Measurements from ENCODE around the gene PTPRT. TPM values are rescaled to one million over a fixed set of nuclear protein-coding genes. Genes with fewer than 3 reads are reported as not detected.
A peak's percentile ranks its signal among the peaks of the same experiment; 100 is the strongest.

Gene PTPRT
- total RNA-seq, 1 experiment from 2014 or later: 0.13 TPM

DNA sequence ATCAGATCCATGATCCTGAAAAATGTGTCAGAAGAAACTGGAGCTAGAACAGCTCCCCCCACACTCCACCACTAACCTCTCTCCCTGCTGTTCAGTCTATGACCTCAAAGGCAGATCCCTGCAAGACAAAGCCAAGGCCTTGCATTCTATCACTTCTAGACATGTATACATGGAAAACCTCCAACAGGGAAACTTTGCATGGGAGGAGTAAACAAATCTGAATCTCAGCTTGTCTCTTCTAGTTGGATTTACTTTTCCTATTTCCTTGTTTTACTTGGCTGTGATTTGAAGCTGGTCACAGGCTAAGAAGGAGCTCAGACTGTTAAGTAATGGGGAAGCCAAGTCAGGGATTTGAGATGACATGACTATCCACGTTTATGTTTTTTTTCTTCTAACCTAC is 1114.8 kb downstream of the PTPRT start:
- Mint-ChIP-seq H3K9me3 (peaks cover 0 to 3% of the 10 kb centered on the region in 2 experiments; a peak in 1 of 5 replicates), H3K27ac (peak overlapping the region in 1 of 3 experiments; percentile 68; a peak in 1 of 7 replicates), H3K4me3 (no peak overlapping the region), H3K4me1 (peaks cover 3 to 4% of the 10 kb centered on the region in 2 experiments; a peak in 3 of 4 replicates), H3K36me3 (ENCODE audit: insufficient read depth in 1 of 3, low read depth in 3 of 3) (no peaks in the 10 kb centered on the region; a peak in 1 of 7 replicates), H3K27me3 (ENCODE audit: low read depth) (no peaks in the 10 kb centered on the region; the same call in 1 of the 2 replicates)
- Histone ChIP-seq H3K9ac (ENCODE audit: extremely low read depth, insufficient read length, low read length) (no peak overlapping the region), H3K27ac (ENCODE audit: insufficient read length, low read depth, low read length) (no peak overlapping the region), H3K4ac (ENCODE audit: low read depth, low read length) (no peak overlapping the region), H3T11ph (ENCODE audit: low read length) (no peak overlapping the region), H3K27me3 (ENCODE audit: insufficient read depth, low read length) (no peaks in the 10 kb centered on the region), H3K14ac (ENCODE audit: insufficient read depth, low read length) (no peak overlapping the region), H3K18ac (ENCODE audit: insufficient read length, low read depth, low read length) (no peak overlapping the region), H4K5ac (ENCODE audit: insufficient read length, low read depth, low read length) (no peak overlapping the region), H3K79me1 (ENCODE audit: insufficient read depth, low read depth, low read length, poor library complexity, severe bottlenecking) (no peaks in the 10 kb centered on the region), H2AK5ac (ENCODE audit: insufficient read length, low read length) (no peak overlapping the region), H2BK120ac (ENCODE audit: low read depth, low read length, poor library complexity, severe bottlenecking) (no peak overlapping the region), H4K91ac (ENCODE audit: insufficient read length, low read depth, low read length) (no peak overlapping the region), H4K8ac (replicated peaks; ENCODE audit: insufficient read length, low read depth, low read length) (no peak overlapping the region), H3K23ac (ENCODE audit: insufficient read length, low read depth, low read length) (no peak overlapping the region), H3K4me1 (ENCODE audit: insufficient read depth, low read length) (no peaks in the 10 kb centered on the region), H2BK5ac (ENCODE audit: insufficient read length, low read length) (no peak overlapping the region), H2BK12ac (ENCODE audit: insufficient read length, low read depth, low read length) (no peak overlapping the region), H4K20me1 (ENCODE audit: control insufficient read depth, insufficient read depth, insufficient read length) (no peaks in the 10 kb centered on the region), H3K79me2 (ENCODE audit: insufficient read depth, low read length) (no peaks in the 10 kb centered on the region), H2BK20ac (ENCODE audit: low read depth, low read length, poor library complexity, severe bottlenecking) (no peak overlapping the region), H3K4me2 (ENCODE audit: insufficient read depth, insufficient read length, low read length) (no peak overlapping the region), H3K56ac (ENCODE audit: insufficient read length, low read depth, low read length) (no peak overlapping the region), H2AFZ (ENCODE audit: low read length) (no peak overlapping the region), H3K23me2 (ENCODE audit: insufficient read length, low read depth, low read length, poor library complexity, severe bottlenecking) (no peaks in the 10 kb centered on the region), H3K9me3 (ENCODE audit: control insufficient read depth, low read depth, low read length) (no peaks in the 10 kb centered on the region), H2BK15ac (ENCODE audit: low read depth, low read length) (no peak overlapping the region)
- DNase-seq: no peak
- TF ChIP-seq, protein P1, sequence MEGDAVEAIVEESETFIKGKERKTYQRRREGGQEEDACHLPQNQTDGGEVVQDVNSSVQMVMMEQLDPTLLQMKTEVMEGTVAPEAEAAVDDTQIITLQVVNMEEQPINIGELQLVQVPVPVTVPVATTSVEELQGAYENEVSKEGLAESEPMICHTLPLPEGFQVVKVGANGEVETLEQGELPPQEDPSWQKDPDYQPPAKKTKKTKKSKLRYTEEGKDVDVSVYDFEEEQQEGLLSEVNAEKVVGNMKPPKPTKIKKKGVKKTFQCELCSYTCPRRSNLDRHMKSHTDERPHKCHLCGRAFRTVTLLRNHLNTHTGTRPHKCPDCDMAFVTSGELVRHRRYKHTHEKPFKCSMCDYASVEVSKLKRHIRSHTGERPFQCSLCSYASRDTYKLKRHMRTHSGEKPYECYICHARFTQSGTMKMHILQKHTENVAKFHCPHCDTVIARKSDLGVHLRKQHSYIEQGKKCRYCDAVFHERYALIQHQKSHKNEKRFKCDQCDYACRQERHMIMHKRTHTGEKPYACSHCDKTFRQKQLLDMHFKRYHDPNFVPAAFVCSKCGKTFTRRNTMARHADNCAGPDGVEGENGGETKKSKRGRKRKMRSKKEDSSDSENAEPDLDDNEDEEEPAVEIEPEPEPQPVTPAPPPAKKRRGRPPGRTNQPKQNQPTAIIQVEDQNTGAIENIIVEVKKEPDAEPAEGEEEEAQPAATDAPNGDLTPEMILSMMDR (conservative IDR thresholded peaks at IDR 0.05): no peak
- no CpG with 5 or more reads among the region's 1 CpG for WGBS (ENCODE audit: extremely low coverage, insufficient read length, low lambda C conversion rate)
